ENCODE data around the gene CNTNAP2. TPM values are rescaled to one million over a fixed set of nuclear protein-coding genes. Genes with fewer than 3 reads are reported as not detected.

The CNTNAP2 gene
- total and polyA plus RNA-seq, 7 experiments from 2014 or later, result 0.02 to 0.48 (median 0.24) TPM; not detected in 2

- Mint-ChIP-seq H3K4me3 (no peak overlapping the region), H3K36me3 (no peaks in the 10 kb centered on the region), H3K27me3 (no peaks in the 10 kb centered on the region), H3K9me3 (peaks cover 0 to 19% (median 4%) of the 10 kb centered on the region in 11 donors), H3K27ac (no peak overlapping the region), H3K4me1 (no peaks in the 10 kb centered on the region)
- H3K4me1 ChIP-seq (ENCODE audit: control insufficient read depth in 2 of 2, insufficient read depth in 2 of 2, low read length in 2 of 2), result no peaks in the 10 kb centered on the region
- DNase-seq (no peak), ATAC-seq (no peak)
- intact Hi-C loops (cut with micrococcal nuclease), result no loop called here
- no peak overlapping the region for H3K27ac ChIP-seq (ENCODE audit: low read depth, low read length)
- ChIA-PET CTCF (no interaction called here), POLR2A (no interaction called here)
- H3K27me3 ChIP-seq (ENCODE audit: control insufficient read depth in 2 of 2, insufficient read depth in 2 of 2, low read length in 2 of 2), result no peaks in the 10 kb centered on the region
- H3K4me3 ChIP-seq (ENCODE audit: low read length), result no peak overlapping the region
- H3K36me3 ChIP-seq (ENCODE audit: control insufficient read depth in 2 of 3, insufficient read depth in 3 of 3, low read length in 3 of 3), result no peaks in the 10 kb centered on the region
- no peaks in the 10 kb centered on the region for H3K9me3 ChIP-seq (ENCODE audit: control insufficient read depth in 2 of 3, low read length in 3 of 3)
These were observed 338.6 kb downstream of the CNTNAP2 start for GRCh38 chr7:146455091-146455655.

- ChIA-PET POLR2A (no interaction called here), CTCF (interaction anchor here (0.7 kb wide), 1 partner anchor 357 kb away, joined by 3 read pairs; no protein-coding TSS in a partner anchor)
- Mint-ChIP-seq H3K27me3 (no peaks in the 10 kb centered on the region), H3K4me3 (no peak overlapping the region), H3K27ac (no peak overlapping the region), H3K9me3 (peaks cover 0 to 13% (median 2%) of the 10 kb centered on the region in 11 donors), H3K4me1 (no peaks in the 10 kb centered on the region), H3K36me3 (no peaks in the 10 kb centered on the region)
- H3K27ac ChIP-seq (ENCODE audit: low read depth, low read length), result no peak overlapping the region
- intact Hi-C loops (cut with micrococcal nuclease), result no loop called here
- ATAC-seq, result no peak
- no peak overlapping the region for H3K4me3 ChIP-seq (ENCODE audit: low read length)
- no peaks in the 10 kb centered on the region for H3K4me1 ChIP-seq (ENCODE audit: control insufficient read depth in 2 of 2, insufficient read depth in 2 of 2, low read length in 2 of 2)
- no peaks in the 10 kb centered on the region for H3K27me3 ChIP-seq (ENCODE audit: control insufficient read depth in 2 of 2, insufficient read depth in 2 of 2, low read length in 2 of 2)
- H3K36me3 ChIP-seq (ENCODE audit: control insufficient read depth in 2 of 3, insufficient read depth in 3 of 3, low read length in 3 of 3), result no peaks in the 10 kb centered on the region
- DNase-seq, result no peak
- no peaks in the 10 kb centered on the region for H3K9me3 ChIP-seq (ENCODE audit: control insufficient read depth in 2 of 3, low read length in 3 of 3)
These were observed 362.4 kb downstream of the CNTNAP2 start for GRCh38 chr7:146479040-146479439.

GRCh38 chr7:146486519-146486918 is 369.9 kb downstream of the CNTNAP2 start:
- Histone ChIP-seq H3K4me1 (ENCODE audit: control insufficient read depth in 2 of 2, insufficient read depth in 2 of 2, low read length in 2 of 2) (no peaks in the 10 kb centered on the region), H3K9me3 (ENCODE audit: control insufficient read depth in 2 of 3, low read length in 3 of 3) (no peaks in the 10 kb centered on the region), H3K36me3 (ENCODE audit: control insufficient read depth in 2 of 3, insufficient read depth in 3 of 3, low read length in 3 of 3) (no peaks in the 10 kb centered on the region), H3K27ac (ENCODE audit: low read depth, low read length) (no peak overlapping the region), H3K4me3 (ENCODE audit: low read length) (no peak overlapping the region), H3K27me3 (ENCODE audit: control insufficient read depth in 2 of 2, insufficient read depth in 2 of 2, low read length in 2 of 2) (no peaks in the 10 kb centered on the region)
- no peak overlapping the region for H3K4me3 Mint-ChIP-seq
- ATAC-seq, result no peak
- H3K4me1 Mint-ChIP-seq, result no peaks in the 10 kb centered on the region
- H3K27me3 Mint-ChIP-seq, result no peaks in the 10 kb centered on the region
- H3K27ac Mint-ChIP-seq, result no peak overlapping the region
- DNase-seq, result no peak
- H3K9me3 Mint-ChIP-seq, result peaks cover 0 to 16% (median 4%) of the 10 kb centered on the region in 11 donors
- ChIA-PET POLR2A (no interaction called here), CTCF (no interaction called here)
- intact Hi-C loops (cut with micrococcal nuclease), result no loop called here
- H3K36me3 Mint-ChIP-seq, result peaks cover 0 to 3% (median 0%) of the 10 kb centered on the region in 5 donors

- Mint-ChIP-seq H3K27ac (no peak overlapping the region), H3K9me3 (peaks cover 0 to 30% (median 7%) of the 10 kb centered on the region in 11 donors), H3K4me1 (no peaks in the 10 kb centered on the region), H3K4me3 (no peak overlapping the region), H3K36me3 (peaks cover 0 to 3% (median 0%) of the 10 kb centered on the region in 5 donors), H3K27me3 (no peaks in the 10 kb centered on the region)
- Histone ChIP-seq H3K4me1 (ENCODE audit: control insufficient read depth in 2 of 2, insufficient read depth in 2 of 2, low read length in 2 of 2) (no peaks in the 10 kb centered on the region), H3K27ac (ENCODE audit: low read depth, low read length) (no peak overlapping the region), H3K9me3 (ENCODE audit: control insufficient read depth in 2 of 3, low read length in 3 of 3) (no peaks in the 10 kb centered on the region), H3K27me3 (ENCODE audit: control insufficient read depth in 2 of 2, insufficient read depth in 2 of 2, low read length in 2 of 2) (no peaks in the 10 kb centered on the region), H3K4me3 (ENCODE audit: low read length) (no peak overlapping the region), H3K36me3 (ENCODE audit: control insufficient read depth in 2 of 3, insufficient read depth in 3 of 3, low read length in 3 of 3) (no peaks in the 10 kb centered on the region)
- intact Hi-C loops (cut with micrococcal nuclease), result no loop called here
- ChIA-PET CTCF (no interaction called here), POLR2A (no interaction called here)
- no peak for DNase-seq
- no peak for ATAC-seq
These were observed 375.4 kb downstream of the CNTNAP2 start for GRCh38 chr7:146492017-146492416.

- DNase-seq (no peak), ATAC-seq (no peak)
- H3K27ac ChIP-seq (ENCODE audit: low read depth, low read length), result no peak overlapping the region
- no peak overlapping the region for H3K27ac Mint-ChIP-seq
- ChIA-PET CTCF (no interaction called here), POLR2A (no interaction called here)
- H3K36me3 Mint-ChIP-seq, result no peaks in the 10 kb centered on the region
- H3K9me3 ChIP-seq (ENCODE audit: control insufficient read depth in 2 of 3, low read length in 3 of 3), result no peaks in the 10 kb centered on the region
- intact Hi-C loops (cut with micrococcal nuclease), result no loop called here
- H3K4me3 ChIP-seq (ENCODE audit: low read length), result no peak overlapping the region
- peaks cover 0 to 25% (median 5%) of the 10 kb centered on the region in 11 donors for H3K9me3 Mint-ChIP-seq
- no peak overlapping the region for H3K4me3 Mint-ChIP-seq
- no peaks in the 10 kb centered on the region for H3K27me3 Mint-ChIP-seq
- H3K4me1 ChIP-seq (ENCODE audit: control insufficient read depth in 2 of 2, insufficient read depth in 2 of 2, low read length in 2 of 2), result no peaks in the 10 kb centered on the region
- H3K4me1 Mint-ChIP-seq, result no peaks in the 10 kb centered on the region
- H3K36me3 ChIP-seq (ENCODE audit: control insufficient read depth in 2 of 3, insufficient read depth in 3 of 3, low read length in 3 of 3), result no peaks in the 10 kb centered on the region
- no peaks in the 10 kb centered on the region for H3K27me3 ChIP-seq (ENCODE audit: control insufficient read depth in 2 of 2, insufficient read depth in 2 of 2, low read length in 2 of 2)
These were observed 378.5 kb downstream of the CNTNAP2 start for GRCh38 chr7:146494952-146495596.

- Histone ChIP-seq H3K9me3 (ENCODE audit: control insufficient read depth in 2 of 3, low read length in 3 of 3) (no peaks in the 10 kb centered on the region), H3K4me1 (ENCODE audit: control insufficient read depth in 2 of 2, insufficient read depth in 2 of 2, low read length in 2 of 2) (no peaks in the 10 kb centered on the region), H3K36me3 (ENCODE audit: control insufficient read depth in 2 of 3, insufficient read depth in 3 of 3, low read length in 3 of 3) (no peaks in the 10 kb centered on the region), H3K27me3 (ENCODE audit: control insufficient read depth in 2 of 2, insufficient read depth in 2 of 2, low read length in 2 of 2) (no peaks in the 10 kb centered on the region), H3K27ac (ENCODE audit: low read depth, low read length) (no peak overlapping the region), H3K4me3 (ENCODE audit: low read length) (no peak overlapping the region)
- POLR2A ChIA-PET, result no interaction called here
- Mint-ChIP-seq H3K36me3 (no peaks in the 10 kb centered on the region), H3K27me3 (no peaks in the 10 kb centered on the region), H3K9me3 (peaks cover 0 to 34% (median 6%) of the 10 kb centered on the region in 11 donors), H3K4me3 (no peak overlapping the region), H3K27ac (no peak overlapping the region), H3K4me1 (no peaks in the 10 kb centered on the region)
- no peak for ATAC-seq
- DNase-seq, result no peak
- intact Hi-C loops (cut with micrococcal nuclease), result no loop called here
- CTCF ChIA-PET, result no interaction called here
These were observed 380.1 kb downstream of the CNTNAP2 start for GRCh38 chr7:146496657-146497056.

GRCh38 chr7:146499970-146500369 is 383.4 kb downstream of the CNTNAP2 start:
- Histone ChIP-seq H3K27ac (ENCODE audit: low read depth, low read length) (no peak overlapping the region), H3K4me1 (ENCODE audit: control insufficient read depth in 2 of 2, insufficient read depth in 2 of 2, low read length in 2 of 2) (no peaks in the 10 kb centered on the region), H3K27me3 (ENCODE audit: control insufficient read depth in 2 of 2, insufficient read depth in 2 of 2, low read length in 2 of 2) (no peaks in the 10 kb centered on the region), H3K36me3 (ENCODE audit: control insufficient read depth in 2 of 3, insufficient read depth in 3 of 3, low read length in 3 of 3) (no peaks in the 10 kb centered on the region), H3K4me3 (ENCODE audit: low read length) (no peak overlapping the region), H3K9me3 (ENCODE audit: control insufficient read depth in 2 of 3, low read length in 3 of 3) (peaks cover 0 to 3% (median 1%) of the 10 kb centered on the region in 3 experiments)
- Mint-ChIP-seq H3K4me3 (no peak overlapping the region), H3K4me1 (no peaks in the 10 kb centered on the region), H3K27me3 (no peaks in the 10 kb centered on the region), H3K36me3 (no peaks in the 10 kb centered on the region), H3K9me3 (peaks cover 2 to 47% (median 9%) of the 10 kb centered on the region in 11 donors), H3K27ac (no peak overlapping the region)
- intact Hi-C loops (cut with micrococcal nuclease), result no loop called here
- ChIA-PET CTCF (no interaction called here), POLR2A (no interaction called here)
- DNase-seq, result no peak
- no peak for ATAC-seq
